ENCODE results near the gene KRT3.

The KRT3 gene

DNA sequence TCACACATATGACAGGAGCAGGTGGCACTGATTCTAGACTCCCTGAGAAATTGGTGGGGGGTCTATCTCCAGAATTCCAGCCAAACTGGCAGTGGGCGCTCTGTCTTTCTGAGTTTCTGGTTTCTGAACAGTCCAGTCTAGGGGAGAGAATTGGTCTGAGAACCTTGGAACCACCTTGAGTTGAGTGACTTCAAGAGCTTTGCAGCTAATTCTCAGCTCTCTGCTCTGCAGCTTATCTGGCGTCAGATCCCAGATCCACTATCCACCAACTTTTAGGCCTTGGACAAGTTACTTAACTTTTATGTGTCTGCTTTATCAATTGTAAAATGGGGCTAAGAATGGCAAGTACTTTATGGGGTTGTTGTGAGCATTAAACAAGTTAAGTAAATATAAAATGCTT, 17.1 kb downstream of the KRT3 start:
- Mint-ChIP-seq H3K27me3 (peaks cover 17 to 29% of the 10 kb centered on the region in 2 donors), H3K9me3 (no peaks in the 10 kb centered on the region), H3K27ac (no peak overlapping the region), H3K36me3 (no peaks in the 10 kb centered on the region), H3K4me1 (no peaks in the 10 kb centered on the region), H3K4me3 (no peak overlapping the region)
- DNase-seq, result no peak
- ATAC-seq (replicated peaks), result no peak

GRCh38 chr12:52777566-52777965, 18.4 kb downstream of the KRT3 start:
- no peaks in the 10 kb centered on the region for H3K4me1 Mint-ChIP-seq
- peaks cover 13 to 21% of the 10 kb centered on the region in 2 donors for H3K27me3 Mint-ChIP-seq
- no peak for ATAC-seq (replicated peaks)
- H3K27ac Mint-ChIP-seq, result no peak overlapping the region
- no peaks in the 10 kb centered on the region for H3K36me3 Mint-ChIP-seq
- H3K9me3 Mint-ChIP-seq, result no peaks in the 10 kb centered on the region
- no peak for DNase-seq
- H3K4me3 Mint-ChIP-seq, result no peak overlapping the region

- ATAC-seq (replicated peaks) (no peak), DNase-seq (no peak)
- Mint-ChIP-seq H3K27ac (no peak within 1 kb of the TSS), H3K36me3 (no peaks in the 10 kb centered on the region), H3K27me3 (peaks cover 13 to 21% of the 10 kb centered on the region in 2 donors), H3K4me1 (no peaks in the 10 kb centered on the region), H3K9me3 (no peaks in the 10 kb centered on the region), H3K4me3 (no peak within 1 kb of the TSS)
Measured at GRCh38 chr12:52776913-52777395, 19.0 kb downstream of the KRT3 start, which contains the start of gene KRT76. TSS of gene KRT76 (minus strand) at chr12:52777345. CDS start at chr12:52777291, 54 bp downstream.

- DNase-seq, result no peak
- H3K36me3 Mint-ChIP-seq, result no peaks in the 10 kb centered on the region
- no peak overlapping the region for H3K4me3 Mint-ChIP-seq
- no peak overlapping the region for H3K27ac Mint-ChIP-seq
- no peaks in the 10 kb centered on the region for H3K9me3 Mint-ChIP-seq
- peaks cover 17 to 21% of the 10 kb centered on the region in 2 donors for H3K27me3 Mint-ChIP-seq
- no peak for ATAC-seq (replicated peaks)
- H3K4me1 Mint-ChIP-seq, result no peaks in the 10 kb centered on the region
Measured at GRCh38 chr12:52776435-52776834, 19.5 kb downstream of the KRT3 start.

DNA sequence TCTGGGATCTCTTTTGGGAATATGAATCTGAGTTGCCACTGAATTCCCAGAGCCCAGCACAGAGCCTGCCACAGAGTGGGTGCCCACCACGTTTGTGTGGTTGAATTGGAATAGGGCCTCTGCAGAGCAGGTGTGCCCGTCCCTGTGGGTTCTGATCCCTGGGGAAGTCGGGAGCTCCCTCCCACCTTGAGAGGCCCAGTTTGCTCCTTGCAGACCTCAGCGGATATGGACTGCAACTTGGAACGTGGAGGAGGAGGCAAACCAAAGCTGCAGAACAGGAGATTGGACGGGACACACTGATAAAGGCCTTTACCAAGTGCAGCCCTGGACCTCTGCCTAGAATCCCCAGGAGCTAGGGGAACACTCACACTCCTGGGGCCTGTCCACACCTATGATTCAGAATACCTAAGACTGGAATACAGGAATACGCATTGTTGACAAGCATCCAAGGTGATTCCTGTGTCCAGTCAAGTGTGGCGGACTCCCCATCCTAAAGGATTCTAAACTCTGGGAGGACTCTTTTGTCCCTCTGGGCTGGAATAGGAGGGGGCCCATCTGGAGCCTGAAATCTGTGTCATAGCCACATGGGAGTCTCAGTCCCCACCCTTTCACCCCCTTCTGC, 21.2 kb downstream of the KRT3 start:
- no peaks in the 10 kb centered on the region for H3K4me1 Mint-ChIP-seq
- H3K36me3 Mint-ChIP-seq, result no peaks in the 10 kb centered on the region
- DNase-seq (no peak), ATAC-seq (replicated peaks) (no peak)
- H3K4me3 Mint-ChIP-seq, result no peak overlapping the region
- H3K9me3 Mint-ChIP-seq, result peaks cover 0 to 3% of the 10 kb centered on the region in 2 donors
- peaks cover 18 to 22% of the 10 kb centered on the region in 2 donors for H3K27me3 Mint-ChIP-seq
- H3K27ac Mint-ChIP-seq, result no peak overlapping the region

- Mint-ChIP-seq H3K4me3 (no peak overlapping the region), H3K36me3 (no peaks in the 10 kb centered on the region), H3K9me3 (peaks cover 0 to 3% of the 10 kb centered on the region in 2 donors)
Measured at GRCh38 chr12:52772772-52773171, 23.1 kb downstream of the KRT3 start.

GRCh38 chr12:52772188-52772587, 23.7 kb downstream of the KRT3 start:
- Mint-ChIP-seq H3K27me3 (peaks cover 28 to 31% of the 10 kb centered on the region in 2 donors), H3K36me3 (no peaks in the 10 kb centered on the region), H3K9me3 (peaks cover 0 to 3% of the 10 kb centered on the region in 2 donors), H3K4me1 (no peaks in the 10 kb centered on the region), H3K4me3 (no peak overlapping the region), H3K27ac (no peak overlapping the region)
- DNase-seq, result no peak
- no peak for ATAC-seq (replicated peaks)

More at GRCh38 chr12:52772772-52773171, 23.1 kb downstream of the KRT3 start:
- ATAC-seq (replicated peaks) (no peak), DNase-seq (no peak)
- H3K27ac Mint-ChIP-seq, result no peak overlapping the region
- no peaks in the 10 kb centered on the region for H3K4me1 Mint-ChIP-seq
- peaks cover 24 to 27% of the 10 kb centered on the region in 2 donors for H3K27me3 Mint-ChIP-seq

GRCh38 chr12:52771505-52771904, 24.4 kb downstream of the KRT3 start:
- no peak for ATAC-seq (replicated peaks)

GRCh38 chr12:52771088-52771487, 24.8 kb downstream of the KRT3 start:
- H3K27ac Mint-ChIP-seq, result no peak overlapping the region
- peaks cover 0 to 3% of the 10 kb centered on the region in 2 donors for H3K9me3 Mint-ChIP-seq
- no peak for DNase-seq
- no peak overlapping the region for H3K4me3 Mint-ChIP-seq
- H3K36me3 Mint-ChIP-seq, result no peaks in the 10 kb centered on the region
- no peaks in the 10 kb centered on the region for H3K4me1 Mint-ChIP-seq
- no peak for ATAC-seq (replicated peaks)
- H3K27me3 Mint-ChIP-seq, result peaks cover 29 to 32% of the 10 kb centered on the region in 2 donors

More at GRCh38 chr12:52771505-52771904, 24.4 kb downstream of the KRT3 start:
- Mint-ChIP-seq H3K4me1 (no peaks in the 10 kb centered on the region), H3K27me3 (peaks cover 28% of the 10 kb centered on the region in 2 donors), H3K4me3 (no peak overlapping the region), H3K36me3 (no peaks in the 10 kb centered on the region), H3K27ac (no peak overlapping the region), H3K9me3 (peaks cover 0 to 3% of the 10 kb centered on the region in 2 donors)
- DNase-seq, result no peak

DNA sequence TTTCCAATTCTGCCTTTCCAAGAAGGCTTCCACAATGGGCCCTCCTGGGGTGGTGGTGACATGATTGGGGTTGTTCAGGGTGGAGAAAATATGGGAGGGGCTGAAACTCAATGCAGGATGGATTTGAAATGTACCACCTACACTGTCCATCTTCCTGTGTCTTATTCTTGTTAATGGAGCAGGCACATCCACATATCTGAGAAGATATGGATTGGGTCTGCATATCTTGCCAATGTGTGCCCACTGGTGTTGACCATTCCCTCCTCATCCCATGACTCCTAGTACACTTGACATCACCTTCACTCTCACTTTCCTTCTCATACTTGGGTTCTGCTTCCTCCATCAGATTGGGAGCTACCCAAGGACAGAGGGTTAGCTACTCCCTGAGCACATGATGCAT, 26.0 kb downstream of the KRT3 start:
- no peak for DNase-seq
- Mint-ChIP-seq H3K27me3 (peaks cover 30 to 34% of the 10 kb centered on the region in 2 donors), H3K36me3 (no peaks in the 10 kb centered on the region), H3K4me3 (no peak overlapping the region), H3K4me1 (no peaks in the 10 kb centered on the region), H3K27ac (no peak overlapping the region), H3K9me3 (peaks cover 0 to 3% of the 10 kb centered on the region in 2 donors)
- no peak for ATAC-seq (replicated peaks)

DNA sequence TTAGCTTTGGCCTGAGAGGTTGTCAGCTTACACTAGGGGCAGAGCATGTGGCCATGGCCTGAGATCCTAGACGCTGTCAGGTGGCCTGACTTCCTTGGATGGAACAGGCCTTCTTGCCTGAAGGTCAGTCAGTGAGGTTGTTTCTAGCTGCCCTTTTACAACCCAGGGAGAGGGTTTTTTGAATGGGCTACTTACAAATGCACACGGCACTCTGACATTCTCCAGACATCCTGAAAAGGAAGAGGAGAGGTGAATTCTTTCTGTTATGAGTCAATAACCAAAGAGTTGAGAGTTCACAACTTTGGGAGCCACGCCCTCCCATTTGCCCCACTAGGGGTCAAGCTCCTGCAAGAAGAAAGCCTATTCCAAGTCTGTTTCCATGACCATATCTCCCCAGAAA, 26.6 kb downstream of the KRT3 start:
- H3K9me3 Mint-ChIP-seq, result peaks cover 0 to 3% of the 10 kb centered on the region in 2 donors
- no peaks in the 10 kb centered on the region for H3K4me1 Mint-ChIP-seq
- no peak overlapping the region for H3K4me3 Mint-ChIP-seq
- H3K36me3 Mint-ChIP-seq, result no peaks in the 10 kb centered on the region
- no peak overlapping the region for H3K27ac Mint-ChIP-seq
- ATAC-seq (replicated peaks) (no peak), DNase-seq (no peak)
- H3K27me3 Mint-ChIP-seq, result peaks cover 30 to 34% of the 10 kb centered on the region in 2 donors

DNA sequence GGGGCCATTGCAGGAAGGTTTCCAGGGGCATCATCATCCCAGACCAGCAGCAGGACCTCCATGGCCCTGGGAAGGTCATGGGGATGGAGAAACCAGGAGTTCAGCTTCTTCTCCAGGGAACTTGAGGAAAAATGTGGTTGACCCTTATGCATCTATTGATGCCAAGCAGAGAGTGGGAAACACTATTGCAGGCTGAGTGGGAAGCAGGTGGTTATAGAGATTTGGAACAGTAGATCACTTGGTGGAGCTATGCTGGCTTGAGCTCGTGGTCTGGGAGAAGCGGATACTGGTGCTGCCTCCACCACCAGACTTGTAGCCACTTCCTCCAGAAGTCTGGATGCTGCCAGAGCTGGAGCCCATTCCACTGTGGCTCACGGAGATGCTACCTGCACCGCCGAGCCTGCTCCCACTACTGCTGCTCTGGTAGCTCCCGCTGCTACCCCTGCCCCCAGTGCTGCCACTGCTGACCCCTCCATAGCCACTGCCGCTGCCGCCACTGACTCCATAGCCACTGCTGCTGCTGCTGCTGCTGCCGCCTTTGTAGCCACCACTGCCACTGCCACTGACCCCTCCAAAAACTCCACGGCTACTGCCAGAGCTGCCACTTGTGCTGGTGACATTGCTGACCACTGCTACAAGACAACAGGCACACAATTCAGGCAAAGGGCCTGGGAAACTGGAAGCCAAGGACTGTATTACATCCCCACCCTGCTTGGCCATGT, 27.3 kb downstream of the KRT3 start:
- DNase-seq (no peak), ATAC-seq (replicated peaks) (no peak)
- Mint-ChIP-seq H3K27me3 (peaks cover 30 to 34% of the 10 kb centered on the region in 2 donors), H3K4me1 (no peaks in the 10 kb centered on the region), H3K36me3 (no peaks in the 10 kb centered on the region), H3K4me3 (no peak overlapping the region), H3K27ac (no peak overlapping the region), H3K9me3 (peaks cover 0 to 3% of the 10 kb centered on the region in 2 donors)

DNA sequence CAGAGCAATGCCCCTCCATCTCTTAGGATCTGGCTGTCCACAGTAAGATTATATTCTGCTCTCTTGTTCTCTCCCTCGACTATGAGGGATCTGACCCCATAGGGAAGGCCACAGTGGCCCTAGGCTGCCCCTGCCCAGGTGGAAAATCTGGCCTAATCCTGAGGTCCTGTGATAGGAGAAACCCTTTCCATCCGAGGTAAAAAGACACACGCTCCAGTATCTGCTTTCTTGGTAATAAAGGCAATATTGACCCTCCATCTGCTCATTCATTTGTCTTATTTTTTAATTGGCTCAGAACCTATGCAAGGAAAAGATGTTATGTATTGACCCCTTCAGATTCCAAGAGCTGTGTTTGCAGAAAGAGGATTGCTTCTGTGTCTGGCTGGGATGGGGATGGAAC, 28.5 kb downstream of the KRT3 start:
- no peak overlapping the region for H3K27ac Mint-ChIP-seq
- no peak for DNase-seq
- no peak for ATAC-seq (replicated peaks)
- no peaks in the 10 kb centered on the region for H3K4me1 Mint-ChIP-seq
- peaks cover 30 to 34% of the 10 kb centered on the region in 2 donors for H3K27me3 Mint-ChIP-seq
- H3K4me3 Mint-ChIP-seq, result no peak overlapping the region
- peaks cover 0 to 4% of the 10 kb centered on the region in 2 donors for H3K9me3 Mint-ChIP-seq
- H3K36me3 Mint-ChIP-seq, result no peaks in the 10 kb centered on the region

GRCh38 chr12:52767020-52767379, 28.9 kb downstream of the KRT3 start:
- Mint-ChIP-seq H3K27me3 (peaks cover 30 to 34% of the 10 kb centered on the region in 2 donors), H3K9me3 (peaks cover 0 to 4% of the 10 kb centered on the region in 2 donors), H3K36me3 (no peaks in the 10 kb centered on the region), H3K4me3 (no peak overlapping the region), H3K4me1 (no peaks in the 10 kb centered on the region), H3K27ac (no peak overlapping the region)
- no peak for DNase-seq
- no peak for ATAC-seq (replicated peaks)
